ENCODE measurements around the gene CPNE5.

DNA sequence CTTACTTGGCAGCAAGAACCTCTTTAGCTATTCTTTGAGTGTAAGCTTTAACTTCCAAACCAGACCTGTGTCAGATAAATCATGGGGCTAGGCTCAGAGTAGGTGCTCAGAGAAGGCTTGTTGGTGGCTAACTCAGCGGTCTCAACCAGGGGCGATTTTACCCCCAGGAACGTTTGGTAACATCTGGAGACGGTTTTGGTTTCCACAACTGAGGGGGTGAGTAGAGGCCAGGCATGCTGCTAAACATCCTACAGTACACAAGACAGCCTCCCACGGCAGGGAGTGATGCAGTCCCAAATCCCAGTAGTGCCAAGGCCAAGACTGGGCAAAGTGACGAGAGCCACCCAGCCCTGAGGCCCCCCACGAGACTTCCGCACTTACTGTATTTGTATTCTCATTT lies 82.5 kb downstream of the CPNE5 start:
- TF ChIP-seq TCF7L2 (IDR thresholded peaks at IDR 0.05; ENCODE audit: low read depth, low read length) (no peak), POLR2AphosphoS5 (IDR thresholded peaks at IDR 0.05; ENCODE audit: low read depth, low read length) (no peak)
- TF ChIP-seq, protein P1, sequence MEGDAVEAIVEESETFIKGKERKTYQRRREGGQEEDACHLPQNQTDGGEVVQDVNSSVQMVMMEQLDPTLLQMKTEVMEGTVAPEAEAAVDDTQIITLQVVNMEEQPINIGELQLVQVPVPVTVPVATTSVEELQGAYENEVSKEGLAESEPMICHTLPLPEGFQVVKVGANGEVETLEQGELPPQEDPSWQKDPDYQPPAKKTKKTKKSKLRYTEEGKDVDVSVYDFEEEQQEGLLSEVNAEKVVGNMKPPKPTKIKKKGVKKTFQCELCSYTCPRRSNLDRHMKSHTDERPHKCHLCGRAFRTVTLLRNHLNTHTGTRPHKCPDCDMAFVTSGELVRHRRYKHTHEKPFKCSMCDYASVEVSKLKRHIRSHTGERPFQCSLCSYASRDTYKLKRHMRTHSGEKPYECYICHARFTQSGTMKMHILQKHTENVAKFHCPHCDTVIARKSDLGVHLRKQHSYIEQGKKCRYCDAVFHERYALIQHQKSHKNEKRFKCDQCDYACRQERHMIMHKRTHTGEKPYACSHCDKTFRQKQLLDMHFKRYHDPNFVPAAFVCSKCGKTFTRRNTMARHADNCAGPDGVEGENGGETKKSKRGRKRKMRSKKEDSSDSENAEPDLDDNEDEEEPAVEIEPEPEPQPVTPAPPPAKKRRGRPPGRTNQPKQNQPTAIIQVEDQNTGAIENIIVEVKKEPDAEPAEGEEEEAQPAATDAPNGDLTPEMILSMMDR (IDR thresholded peaks at IDR 0.05), result no peak

Data from Panc1 (cell line).